GM23248 (cell line): Measurements from ENCODE around the gene GNAI1.

Source experiments
- EZH2 ChIP-seq: fragments of 200-600 bp; sonication (generic); IDR thresholded peaks from 2 replicates; pipeline ENCODE4 v1.6.1; 2018; ENCODE audit warnings: antibody characterized with exemption, mild to moderate bottlenecking; ENCODE audit not compliant: insufficient read depth, poor library complexity, severe bottlenecking
- EZH2phosphoT487 ChIP-seq: fragments of 200-600 bp; sonication (generic); IDR thresholded peaks from 2 replicates; pipeline ENCODE4 v1.6.1; 2018; ENCODE audit warnings: antibody characterized with exemption, moderate library complexity, mild to moderate bottlenecking, low read depth; ENCODE audit not compliant: insufficient read depth

GRCh38 chr7:80263821-80264220, 129.2 kb downstream of the GNAI1 start:
- TF ChIP-seq EZH2 (no peak), EZH2phosphoT487 (no peak)
